ENCODE data around the gene LRRC49.

DNA sequence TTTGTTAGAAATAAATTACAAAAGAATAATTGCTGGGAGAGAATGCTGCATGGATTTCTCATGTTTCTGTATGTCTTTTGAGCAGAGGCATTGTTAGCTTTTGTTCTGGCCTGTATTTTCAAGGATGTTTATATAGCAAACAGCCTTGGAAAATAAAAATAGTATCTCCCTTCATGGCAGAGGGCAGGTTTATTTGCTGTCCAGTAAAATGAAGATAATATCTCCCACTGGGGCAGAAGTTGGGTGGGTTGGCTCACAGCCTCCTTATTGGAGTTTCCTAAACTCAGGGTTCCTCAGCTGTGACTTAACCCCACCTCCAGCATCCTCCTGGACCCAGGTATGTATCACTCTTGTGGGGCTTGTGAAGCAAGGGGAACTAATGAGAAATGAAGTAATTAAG, 178.9 kb downstream of the LRRC49 start:
- TF ChIP-seq, protein P1, sequence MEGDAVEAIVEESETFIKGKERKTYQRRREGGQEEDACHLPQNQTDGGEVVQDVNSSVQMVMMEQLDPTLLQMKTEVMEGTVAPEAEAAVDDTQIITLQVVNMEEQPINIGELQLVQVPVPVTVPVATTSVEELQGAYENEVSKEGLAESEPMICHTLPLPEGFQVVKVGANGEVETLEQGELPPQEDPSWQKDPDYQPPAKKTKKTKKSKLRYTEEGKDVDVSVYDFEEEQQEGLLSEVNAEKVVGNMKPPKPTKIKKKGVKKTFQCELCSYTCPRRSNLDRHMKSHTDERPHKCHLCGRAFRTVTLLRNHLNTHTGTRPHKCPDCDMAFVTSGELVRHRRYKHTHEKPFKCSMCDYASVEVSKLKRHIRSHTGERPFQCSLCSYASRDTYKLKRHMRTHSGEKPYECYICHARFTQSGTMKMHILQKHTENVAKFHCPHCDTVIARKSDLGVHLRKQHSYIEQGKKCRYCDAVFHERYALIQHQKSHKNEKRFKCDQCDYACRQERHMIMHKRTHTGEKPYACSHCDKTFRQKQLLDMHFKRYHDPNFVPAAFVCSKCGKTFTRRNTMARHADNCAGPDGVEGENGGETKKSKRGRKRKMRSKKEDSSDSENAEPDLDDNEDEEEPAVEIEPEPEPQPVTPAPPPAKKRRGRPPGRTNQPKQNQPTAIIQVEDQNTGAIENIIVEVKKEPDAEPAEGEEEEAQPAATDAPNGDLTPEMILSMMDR (optimal IDR thresholded peaks at IDR 0.05 in 1 of 3, IDR thresholded peaks at IDR 0.05 in 1 of 3, conservative IDR thresholded peaks at IDR 0.05 in 1 of 3; ENCODE audit: extremely low read depth in 1 of 3, insufficient read depth in 2 of 3, low read length in 3 of 3): no peak
- TF ChIP-seq EZH2 (IDR thresholded peaks at IDR 0.05; ENCODE audit: low read length): no peak

All from keratinocyte (primary cell).